Gastroesophageal sphincter (tissue), 3 donors: ENCODE data around the gene TLR6.

Experiments
- CTCF ChIP-seq, 4 experiments: fragments of 200-600 bp in 2 of 4; fragments of 450-650 bp in 2 of 4; sonication (generic) in 1 of 4; IDR thresholded peaks; one replicate each; pipeline ENCODE4 v1.5.1; 2017 to 2019; ENCODE audit warnings: antibody characterized with exemption in 4 of 4, mild to moderate bottlenecking in 2 of 4, moderate library complexity in 2 of 4
- EP300 ChIP-seq: sonication (generic); formaldehyde crosslinking; IDR thresholded peaks from one replicate; pipeline ENCODE4 v1.6.1; 2017; ENCODE audit warnings: antibody characterized with exemption, mild to moderate bottlenecking
- POLR2A ChIP-seq, 2 donors: fragments of 450-650 bp; IDR thresholded peaks; one replicate each; pipeline ENCODE4 v1.6.1; 2017; ENCODE audit warnings: antibody characterized with exemption in 2 of 2, mild to moderate bottlenecking in 2 of 2, moderate library complexity in 1 of 2
- POLR2AphosphoS5 ChIP-seq: sonication (generic); formaldehyde crosslinking; IDR thresholded peaks from one replicate; pipeline ENCODE4 v1.6.1; 2017; ENCODE audit warnings: antibody characterized with exemption

- TF ChIP-seq CTCF (IDR thresholded peaks at IDR 0.05) (no peak), POLR2A (IDR thresholded peaks at IDR 0.05) (no peak), POLR2AphosphoS5 (no peak), EP300 (no peak)
These were observed 15.0 kb upstream of the TLR6 start for GRCh38 chr4:38871593-38871992.
